Inferior parietal cortex (tissue), 1 donor: ENCODE measurements around the gene TXNIP.
A peak's percentile ranks its signal among the peaks of the same experiment; 100 is the strongest.

Source experiments
- DNase-seq: peaks from one replicate; pipeline ENCODE4 v3.0.0-alpha.2; 2016; ENCODE audit errors: extremely low spot score

The TXNIP gene

GRCh38 chr1:146012703-146013558, 16.6 kb upstream of the TXNIP start:
- peak; percentile 89 for DNase-seq

DNA sequence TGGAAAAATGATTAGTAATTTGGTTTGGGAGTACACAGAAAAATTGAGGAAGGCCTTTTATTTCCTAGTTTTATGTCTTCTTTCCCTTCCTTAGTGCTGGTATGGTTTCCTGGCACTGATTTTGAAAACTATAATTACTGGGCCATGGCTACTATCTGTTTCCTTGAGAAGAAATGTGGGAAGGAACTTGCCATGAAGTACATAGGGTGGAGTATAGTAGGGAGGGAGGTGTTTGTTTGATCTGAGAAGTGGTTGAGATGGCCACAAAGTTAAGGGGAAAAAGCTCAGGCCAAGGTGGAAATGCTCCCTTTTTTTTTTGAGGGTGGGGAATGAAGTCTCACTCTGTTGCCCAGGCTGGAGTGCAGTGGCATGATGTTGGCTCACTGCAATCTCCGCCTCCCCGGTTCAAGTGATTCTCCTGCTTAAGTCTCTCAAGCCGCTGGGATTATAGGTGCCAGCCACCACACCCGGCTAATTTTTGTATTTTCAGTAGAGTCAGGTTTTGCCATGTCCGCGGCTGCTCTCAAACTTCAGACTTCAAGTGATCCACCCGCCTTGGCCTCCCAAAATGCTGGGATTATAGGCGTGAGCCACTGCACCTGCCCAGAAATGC, 13.9 kb upstream of the TXNIP start:
- DNase-seq: no peak

DNA sequence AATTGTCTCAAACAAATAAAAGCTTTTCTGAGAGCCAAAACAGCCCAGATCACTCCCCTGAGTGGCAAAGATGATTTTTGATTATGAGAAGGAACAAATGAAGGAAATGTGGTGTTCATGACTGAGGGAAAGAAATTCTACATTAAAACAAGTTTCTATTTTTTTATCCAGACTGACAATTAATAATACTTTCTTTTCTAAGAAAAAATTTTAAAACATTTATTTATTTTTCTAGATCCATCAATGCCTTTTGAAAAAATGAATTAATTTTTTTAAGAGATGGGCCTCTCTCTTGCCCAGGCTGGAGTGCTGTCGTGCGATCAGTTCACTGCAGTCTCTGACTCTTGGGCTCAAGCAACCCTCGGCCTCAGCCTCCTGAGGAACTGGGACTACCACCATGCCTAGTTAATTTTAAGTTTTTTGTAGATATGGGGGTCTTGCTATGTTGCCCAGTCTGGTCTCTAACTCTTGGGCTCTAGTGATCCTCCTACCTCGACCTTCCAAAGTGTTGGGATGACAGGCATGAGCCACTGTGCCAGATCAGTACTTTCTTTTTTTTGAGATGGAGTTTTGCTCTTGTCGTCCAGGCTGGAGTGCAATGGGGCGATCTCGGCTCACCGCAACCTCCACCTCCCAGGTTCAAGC, 11.2 kb upstream of the TXNIP start:
- DNase-seq: no peak

DNA sequence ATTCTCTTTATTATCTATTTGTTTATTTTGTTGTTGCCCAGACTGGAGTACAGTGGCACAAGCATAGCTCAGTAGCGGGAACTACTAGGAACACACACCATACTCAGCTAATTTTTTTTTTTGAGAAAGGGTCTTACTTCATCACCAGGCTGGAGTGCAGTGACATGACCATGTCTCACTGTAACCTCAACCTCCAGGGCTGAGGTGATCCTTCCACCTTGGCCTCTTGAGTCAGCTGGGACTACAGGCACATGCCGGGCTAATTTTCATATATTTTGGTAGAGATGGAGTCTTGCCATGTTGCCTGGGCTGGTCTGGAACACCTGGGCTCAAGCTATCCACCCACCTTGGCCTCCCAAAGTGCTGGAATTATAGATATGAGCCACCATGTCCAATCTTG, 5.3 kb upstream of the TXNIP start:
- no peak for DNase-seq

DNA sequence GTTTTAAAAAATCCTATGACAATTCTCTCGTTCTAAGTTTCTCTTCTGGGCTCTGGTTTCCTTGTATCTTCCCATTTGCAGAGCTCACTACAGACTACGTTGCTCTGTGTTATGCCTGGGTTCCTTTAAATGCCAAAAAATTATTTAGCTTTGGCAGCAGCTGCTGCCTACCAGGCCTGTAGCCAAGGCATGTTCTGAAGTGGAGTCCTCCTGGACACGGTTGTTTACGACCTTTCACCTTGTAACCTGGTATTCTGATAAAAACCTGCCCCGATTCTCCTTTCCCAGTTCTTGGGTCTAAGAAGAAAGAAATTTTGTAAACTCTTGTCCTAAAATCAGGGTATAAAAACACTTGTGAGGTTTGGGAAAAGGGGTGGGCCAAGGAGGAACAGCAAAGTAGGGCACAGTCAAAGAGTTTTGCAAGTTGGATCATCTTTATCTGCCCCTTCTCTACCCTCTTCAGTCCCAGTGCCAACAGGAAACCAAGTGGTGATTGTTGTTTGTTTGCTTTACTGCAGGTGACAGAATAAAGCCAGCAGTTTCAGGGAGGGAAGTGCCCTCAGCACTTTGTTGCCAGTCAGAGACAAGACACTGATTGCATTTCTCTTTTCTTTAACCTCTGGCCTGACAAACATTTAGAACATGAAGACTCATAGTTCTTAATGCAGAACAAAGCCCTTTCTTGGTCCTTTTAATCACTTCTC, 3.1 kb upstream of the TXNIP start:
- no peak for DNase-seq

DNA sequence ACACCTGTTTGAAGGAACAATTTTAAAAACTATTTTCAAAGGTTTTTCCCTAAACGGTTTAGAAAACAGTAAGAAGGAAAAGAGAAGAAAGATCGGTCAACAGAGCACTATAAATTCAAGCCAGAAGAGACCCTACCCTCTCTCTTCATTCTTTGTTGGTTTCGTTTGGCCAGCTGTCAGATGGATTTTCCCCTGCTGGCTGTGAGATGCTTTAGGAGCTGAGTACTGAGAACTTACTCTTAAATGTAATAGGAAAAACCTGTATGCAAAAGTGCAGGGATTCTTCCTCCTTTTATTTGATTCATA, 1.3 kb upstream of the TXNIP start:
- no peak for DNase-seq

DNA sequence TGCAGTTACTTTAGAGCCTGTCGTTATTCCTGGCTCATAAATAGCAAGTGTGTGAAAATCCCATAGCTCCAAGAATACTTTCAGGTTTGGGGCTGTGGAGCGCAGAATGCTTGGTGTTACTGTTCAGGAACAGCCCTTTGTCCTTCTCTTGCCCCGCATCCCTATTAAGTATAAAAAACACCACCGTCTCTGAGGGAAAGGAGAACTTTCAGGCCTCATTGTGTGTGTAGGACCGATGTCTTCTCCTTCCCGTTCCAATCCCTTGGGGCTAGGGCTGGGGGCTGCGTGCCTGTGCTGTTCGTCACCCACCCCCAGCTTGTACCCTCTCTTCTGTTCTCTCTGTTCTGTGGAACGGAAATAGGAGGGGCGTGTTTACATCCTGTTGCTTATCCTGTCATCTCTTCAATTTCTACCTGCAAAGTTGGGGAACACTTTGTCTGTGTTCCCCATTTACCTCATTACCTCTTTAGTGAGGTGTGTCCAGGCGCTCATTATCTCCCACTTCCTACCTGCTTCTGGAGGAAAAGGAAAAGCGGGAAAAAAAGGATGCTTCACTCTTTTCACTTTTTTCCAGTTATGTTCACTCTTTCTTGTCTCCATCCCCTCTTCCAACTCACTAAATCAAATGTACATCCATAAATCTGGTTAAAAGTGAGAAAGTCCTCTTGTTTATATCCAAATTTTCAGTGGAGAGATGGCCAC, 788 bp upstream of the TXNIP start:
- no peak for DNase-seq

DNA sequence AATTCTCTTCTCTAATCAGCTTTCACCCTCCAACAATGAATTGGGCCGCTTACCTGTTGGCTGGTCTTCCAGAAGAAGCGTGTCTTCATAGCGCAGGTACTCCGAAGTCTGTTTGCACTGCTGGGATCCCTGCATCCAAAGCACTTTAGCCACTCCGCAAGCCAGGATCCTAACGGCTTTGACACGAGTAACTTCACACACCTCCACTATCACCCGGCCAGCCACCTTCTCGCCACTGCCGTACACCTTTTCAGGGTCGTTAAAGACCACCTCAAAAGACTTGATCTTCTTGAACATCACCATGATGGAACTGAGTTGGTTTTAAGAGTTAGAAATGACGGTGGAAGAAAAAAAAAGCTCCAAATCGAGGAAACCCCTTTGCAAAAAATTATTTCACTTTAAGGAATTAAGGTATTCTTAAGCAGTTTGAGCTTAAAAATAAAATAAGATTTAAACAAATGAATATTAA, 381 bp downstream of the TXNIP start:
- no peak for DNase-seq

- DNase-seq: no peak
Observed at GRCh38 chr1:145995148-145995881, 1.1 kb downstream of the TXNIP start.

DNA sequence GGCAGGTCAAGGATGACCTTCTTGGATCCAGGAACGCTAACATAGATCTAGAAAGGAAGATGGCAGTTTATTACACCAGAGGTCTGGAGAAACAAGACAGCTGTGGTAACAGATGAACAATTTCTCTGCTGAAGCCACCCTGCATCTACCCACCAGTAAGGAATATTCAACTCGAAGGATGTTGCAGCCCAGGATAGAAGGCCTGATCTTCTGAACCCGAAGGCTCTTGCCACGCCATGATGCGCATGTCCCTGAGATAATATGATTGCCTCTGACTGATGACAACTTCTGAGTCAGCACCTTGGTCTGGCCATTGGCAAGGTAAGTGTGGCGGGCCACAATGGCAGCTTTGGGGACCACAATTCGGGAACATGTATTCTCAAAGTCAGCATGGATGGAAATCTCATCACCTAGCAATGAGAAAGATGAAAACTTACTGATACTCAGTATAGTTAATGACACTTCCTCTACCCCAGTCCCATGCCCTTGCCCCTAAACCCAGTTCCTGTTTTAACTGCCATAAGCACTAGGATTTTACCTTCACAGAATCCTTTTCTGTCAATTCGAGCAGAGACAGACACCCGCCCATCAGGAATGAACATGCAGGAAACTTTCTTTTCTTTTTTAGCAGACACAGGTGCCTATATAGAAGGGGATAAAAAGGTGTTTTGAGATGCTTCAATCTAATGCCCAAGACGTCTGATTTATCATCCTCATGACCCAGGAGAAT, 1.8 kb downstream of the TXNIP start:
- no peak for DNase-seq

DNA sequence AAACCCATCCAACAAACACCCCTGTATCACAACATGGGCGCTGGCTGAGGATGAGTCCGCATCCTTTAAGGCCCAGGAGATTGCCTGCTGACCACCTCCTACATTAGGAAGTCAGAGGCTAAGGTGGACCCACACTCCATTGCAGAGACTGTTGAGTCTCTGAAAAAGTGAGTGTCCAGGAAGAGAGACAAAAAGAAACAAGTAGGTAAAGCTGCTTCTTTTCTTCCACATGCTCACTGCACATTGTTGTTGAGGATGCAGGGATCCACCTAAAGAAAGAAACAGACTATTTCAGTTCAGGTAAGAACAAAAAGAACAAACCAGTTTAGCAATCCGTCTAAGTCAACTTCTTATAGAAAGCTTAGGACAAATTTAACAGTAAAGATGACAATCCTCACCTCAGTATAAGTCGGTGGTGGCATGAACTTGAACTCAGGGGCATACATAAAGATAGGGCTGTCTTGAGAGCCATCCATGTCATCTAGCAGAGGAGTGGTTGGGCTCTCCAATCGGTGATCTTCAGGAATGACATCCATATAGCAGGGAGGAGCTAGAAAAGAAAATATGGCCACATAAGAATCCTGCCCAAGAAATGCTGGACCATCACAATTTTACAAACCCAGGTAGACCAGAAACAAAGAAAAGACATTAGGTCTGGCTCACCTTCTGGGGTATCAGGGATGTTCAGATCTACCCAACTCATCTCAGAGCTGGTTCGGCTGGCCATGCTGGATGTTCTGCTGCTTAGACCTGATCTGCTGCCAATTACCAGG, 2.6 kb downstream of the TXNIP start:
- DNase-seq: no peak

GRCh38 chr1:145992958-145993617, 3.3 kb downstream of the TXNIP start:
- DNase-seq: no peak

DNA sequence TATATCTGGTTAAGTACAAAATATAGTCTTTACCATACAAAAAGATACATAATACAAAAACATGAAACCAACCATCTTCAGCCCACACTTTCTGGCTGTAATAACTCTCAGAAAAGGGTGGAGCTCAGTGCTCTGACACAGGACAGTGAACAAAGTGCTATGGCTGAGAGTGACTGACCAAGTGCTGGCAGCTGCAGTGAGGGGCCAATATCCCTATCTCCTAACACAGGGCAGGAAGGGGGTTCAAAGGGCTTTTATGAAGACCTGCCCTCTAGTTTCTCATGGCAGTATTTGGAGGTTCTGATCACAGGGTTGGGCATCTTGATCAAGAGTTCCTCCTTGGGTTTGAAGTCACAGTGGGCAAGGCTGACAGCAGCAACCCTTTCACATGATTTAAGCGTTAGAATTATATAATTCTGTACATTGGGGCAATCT, 3.9 kb downstream of the TXNIP start:
- DNase-seq: no peak

DNA sequence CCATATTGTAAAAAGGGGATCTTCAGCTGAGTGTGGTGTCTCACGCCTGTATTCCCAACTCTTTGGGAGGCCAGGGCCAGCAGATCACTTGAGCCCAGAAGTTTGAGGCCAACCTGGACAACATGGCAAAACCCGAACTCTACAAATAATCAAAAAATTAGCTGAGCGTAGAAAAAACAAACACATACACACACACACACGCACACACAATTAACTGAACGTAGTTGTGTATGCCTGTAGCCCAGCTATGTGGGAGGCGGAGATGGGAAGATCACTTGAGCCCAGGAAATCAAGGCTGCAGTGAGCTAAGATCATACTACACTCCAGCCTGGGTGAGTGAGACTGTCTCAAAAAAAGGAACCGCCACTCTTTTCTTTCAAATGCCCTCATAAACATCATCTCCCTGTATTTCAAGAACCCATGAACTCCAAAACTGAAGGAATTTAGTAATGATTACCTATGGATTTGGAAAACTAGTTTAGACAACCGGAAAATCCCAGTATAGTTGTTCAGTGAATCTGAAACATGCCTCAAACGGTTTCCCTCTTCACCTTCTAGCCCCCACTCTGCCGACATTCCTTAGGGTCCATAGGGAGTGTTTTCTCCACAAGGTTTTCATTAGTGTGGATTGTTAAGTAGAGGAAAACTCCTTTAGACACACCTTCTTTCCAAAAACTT, 4.5 kb downstream of the TXNIP start:
- DNase-seq: no peak

DNA sequence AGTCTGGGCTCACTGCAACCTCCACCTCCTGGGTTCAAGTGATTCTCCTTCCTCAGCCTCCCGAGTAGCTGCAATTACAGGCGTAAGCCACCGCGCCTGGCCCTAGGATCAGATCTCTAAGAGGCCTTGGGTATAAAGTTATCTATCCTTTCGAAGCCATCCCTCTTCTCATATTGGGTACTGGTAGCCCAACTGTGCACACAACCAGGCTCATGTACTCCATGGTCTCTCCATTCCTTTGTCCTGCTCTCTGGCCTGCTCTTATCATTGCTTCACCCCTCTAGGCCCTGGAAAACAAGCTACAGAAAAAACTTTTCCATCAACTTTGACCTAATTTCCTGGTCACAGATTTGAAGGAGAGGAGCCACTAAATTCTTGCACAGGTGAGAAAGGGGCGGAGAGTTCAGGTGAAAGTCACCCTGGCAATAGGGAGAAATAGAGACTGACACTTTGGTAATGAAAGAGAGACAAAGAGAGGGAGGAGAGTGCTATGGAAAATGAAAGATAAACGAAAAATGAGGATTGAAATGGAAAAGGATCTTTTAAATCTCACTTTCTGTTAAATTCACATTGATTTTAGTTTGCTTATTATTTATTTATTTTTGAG, 6.0 kb downstream of the TXNIP start:
- DNase-seq: no peak

DNA sequence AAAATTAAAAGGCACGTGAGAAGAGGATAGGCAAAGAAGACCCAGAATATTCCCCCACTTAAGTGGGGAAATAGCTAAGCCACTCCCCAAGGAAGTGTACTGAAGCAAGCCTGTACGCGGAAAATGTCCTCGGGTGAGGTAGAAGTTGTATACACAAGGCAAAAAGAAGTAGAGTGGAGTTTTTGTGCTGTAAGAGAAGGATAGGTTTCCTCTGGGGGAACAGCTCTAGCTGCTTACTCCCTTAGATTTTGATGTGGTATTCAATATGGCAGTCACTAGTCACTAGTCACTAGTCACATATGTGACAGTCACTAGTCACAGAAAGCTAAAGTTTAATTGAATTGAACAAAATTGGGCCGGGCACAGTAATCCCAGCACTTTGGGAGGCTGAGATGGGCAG, 7.6 kb downstream of the TXNIP start:
- no peak for DNase-seq

DNA sequence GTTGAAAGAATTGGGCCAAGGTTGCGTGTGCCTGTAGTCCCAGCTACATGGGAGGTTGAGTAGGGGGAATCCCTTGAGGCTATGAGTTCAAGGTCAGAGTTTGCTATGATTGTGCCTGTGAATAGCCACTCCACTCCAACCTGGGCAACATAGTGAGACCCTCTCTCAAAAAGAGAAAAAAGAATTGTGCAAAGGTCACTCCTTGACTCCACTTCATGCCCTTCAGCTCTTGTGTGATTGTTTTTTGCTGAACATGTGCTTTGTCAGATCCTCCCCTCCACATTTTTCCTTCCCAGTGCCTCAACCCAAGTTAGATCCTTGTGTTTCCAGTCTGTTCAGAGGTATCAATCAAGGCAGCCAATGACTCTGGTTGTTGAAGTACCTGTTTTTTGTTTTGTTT, 8.5 kb downstream of the TXNIP start:
- no peak for DNase-seq

DNA sequence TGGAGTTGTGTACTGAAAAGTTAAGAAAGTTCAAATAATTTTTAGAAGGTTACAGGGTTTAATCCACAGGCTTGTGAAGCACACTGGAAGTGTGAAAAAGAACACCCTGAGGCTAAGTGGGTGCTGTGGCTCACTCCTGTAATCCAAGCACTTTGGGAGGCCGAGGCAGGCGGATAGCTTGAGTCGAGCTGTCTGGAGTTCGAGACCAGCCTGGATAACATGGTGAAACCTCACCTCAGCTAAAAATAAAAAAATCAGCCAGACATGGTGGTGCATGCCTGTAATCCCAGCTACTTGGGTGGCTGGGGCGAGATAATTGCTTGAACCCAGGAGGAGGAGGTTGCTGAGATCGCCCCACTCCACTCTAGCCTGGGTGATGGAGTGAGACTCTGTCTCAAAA, 9.8 kb downstream of the TXNIP start:
- no peak for DNase-seq
